Caco-2 (cell line): ENCODE results near the gene CD160. TPM values are rescaled to one million over a fixed set of nuclear protein-coding genes. Genes with fewer than 3 reads are reported as not detected.

Experiments
- BruUV-seq: library from RNA; stranded (reverse); fragments of 400-500 nt; replicated peaks from 2 replicates; lab custom pipeline; 2021; lab: Mats Ljungman, UMichigan
- CTCF ChIA-PET: fragments of 300-600 bp; sonication (Branson Sonifier 250); formaldehyde crosslinking; loops from one replicate; lab custom pipeline; 2022; ENCODE audit warnings: antibody characterized with exemption; lab: Charles Lee
- POLR2A ChIA-PET: fragments of 300-600 bp; sonication (Branson Sonifier 250); formaldehyde crosslinking; loops from one replicate; lab custom pipeline; 2022; ENCODE audit warnings: antibody characterized with exemption; lab: Charles Lee
- DNase-seq, 2 experiments: peaks; one replicate each; pipeline versions ENCODE4 v3.0.0 to v3.0.0-alpha.2; 2020 to 2022
- H3K27me3 ChIP-seq: replicated peaks from 2 replicates; pipeline ENCODE4 v1.6.0; 2011; ENCODE audit warnings: low read length; ENCODE audit not compliant: control insufficient read depth, insufficient read depth
- H3K36me3 ChIP-seq: 2 replicates; pipeline ENCODE4 v1.5.1; 2011; ENCODE audit warnings: low read length; ENCODE audit not compliant: control insufficient read depth, insufficient read depth
- H3K4me1 ChIP-seq: fragments of 250-450 bp; sonication (Bioruptor Pico); 2 replicates; pipeline ENCODE4 v1.5.1; 2020; ENCODE audit warnings: mild to moderate bottlenecking
- H3K4me3 ChIP-seq: 2 replicates; pipeline ENCODE4 v1.5.1; 2011; ENCODE audit warnings: low read depth, mild to moderate bottlenecking, control low read depth, low read length
- H3K9me3 ChIP-seq: fragments of 250-450 bp; sonication (Bioruptor Pico); 2 replicates; pipeline ENCODE4 v1.5.1; 2020; ENCODE audit warnings: mild to moderate bottlenecking, moderate library complexity
- H3K27ac Mint-ChIP-seq: one replicate; pipeline ENCODE4 v1.8.0; 2022; ENCODE audit warnings: mixed read lengths; ENCODE audit not compliant: unreplicated experiment
- H3K27me3 Mint-ChIP-seq: one replicate; pipeline ENCODE4 v1.8.0; 2022; ENCODE audit warnings: mixed read lengths; ENCODE audit not compliant: insufficient read depth, unreplicated experiment
- H3K36me3 Mint-ChIP-seq: one replicate; pipeline ENCODE4 v1.8.0; 2022; ENCODE audit warnings: mild to moderate bottlenecking, mixed read lengths; ENCODE audit not compliant: insufficient read depth, unreplicated experiment
- H3K4me1 Mint-ChIP-seq: one replicate; pipeline ENCODE4 v1.8.0; 2022; ENCODE audit warnings: low read depth, mixed read lengths; ENCODE audit not compliant: unreplicated experiment
- H3K4me3 Mint-ChIP-seq: one replicate; pipeline ENCODE4 v1.8.0; 2022; ENCODE audit warnings: mild to moderate bottlenecking, moderate library complexity, mixed read lengths; ENCODE audit not compliant: unreplicated experiment
- H3K9me3 Mint-ChIP-seq: one replicate; pipeline ENCODE4 v1.8.0; 2022; ENCODE audit warnings: mixed read lengths; ENCODE audit not compliant: unreplicated experiment
- CTCF ChIP-seq, 2 experiments: fragments of 200-600 bp in 1 of 2; IDR thresholded peaks; 1 replicate in 1 of 2; 2 replicates in 1 of 2; pipeline versions ENCODE4 v1.5.1 to v1.8.0; 2011 to 2022; ENCODE audit warnings: antibody characterized with exemption in 1 of 2, control low read depth in 1 of 2, inconsistent platforms in 1 of 2, low read depth in 1 of 2, low read length in 1 of 2, mild to moderate bottlenecking in 1 of 2, moderate library complexity in 1 of 2; ENCODE audit not compliant: insufficient read depth in 1 of 2, severe bottlenecking in 1 of 2, unreplicated experiment in 1 of 2
- intact Hi-C: fragments of 100-400 bp; cut with micrococcal nuclease; formaldehyde crosslinking; loops from one replicate; pipeline ENCODE4 v1.10.0; 2022; ENCODE audit not compliant: unreplicated experiment
- total RNA-seq: library from RNA; stranded (reverse); gene quantifications from 2 replicates; pipeline ENCODE4 v1.2.3, GENCODE V29; 2022

Gene CD160
- total RNA-seq, 1 experiment from 2014 or later: 0.20 TPM

GRCh38 chr1:145782272-145783099 lies 63.2 kb downstream of the CD160 start:
- BruUV-seq: no TSS peak
- Mint-ChIP-seq H3K9me3 (no peaks in the 10 kb centered on the region), H3K27me3 (no peaks in the 10 kb centered on the region), H3K4me3 (peak overlapping the region; percentile 49), H3K4me1 (peaks cover 41% of the 10 kb centered on the region), H3K36me3 (peaks cover 17% of the 10 kb centered on the region), H3K27ac (peak overlapping the region; percentile 93)
- CTCF ChIA-PET: no interaction called here
- POLR2A ChIA-PET: interaction anchor here (0.6 kb wide), 1 partner anchor 21 kb away, joined by 3 read pairs; no protein-coding TSS in a partner anchor
- Histone ChIP-seq H3K9me3 (no peaks in the 10 kb centered on the region), H3K4me3 (no peak overlapping the region), H3K36me3 (no peaks in the 10 kb centered on the region; the same call in 1 of the 2 replicates), H3K27me3 (no peaks in the 10 kb centered on the region), H3K4me1 (peaks cover 51% of the 10 kb centered on the region)
- intact Hi-C loops: loop anchor here (5.0 kb wide), 1 partner anchor 40 kb away; the partner anchor contains the start of genes POLR3C and RNF115
- TF ChIP-seq CTCF (IDR thresholded peaks at IDR 0.05; ENCODE audit: insufficient read depth in 1 of 2, low read depth in 1 of 2, low read length in 1 of 2, severe bottlenecking in 1 of 2, unreplicated experiment in 1 of 2): no peak
- peak in 1 of 2 experiments; percentile 21 for DNase-seq

DNA sequence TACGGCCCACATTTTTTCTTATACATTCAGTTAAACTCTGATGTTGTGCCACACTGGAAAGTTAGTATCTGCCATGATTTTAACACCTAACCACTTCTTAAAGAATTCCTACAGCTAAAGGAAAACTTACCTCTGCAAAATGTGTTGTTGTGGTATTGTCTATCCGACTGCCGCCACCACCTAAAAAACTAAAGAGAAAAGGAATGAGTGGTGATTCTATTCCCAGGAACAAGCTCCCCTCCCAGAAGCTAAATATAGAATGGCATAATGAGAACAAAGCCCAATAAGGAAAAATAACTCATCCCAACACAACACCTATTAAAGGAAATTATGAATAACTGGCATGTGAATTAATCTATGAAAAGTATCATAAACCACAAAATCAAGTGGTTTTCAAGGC lies 65.1 kb downstream of the CD160 start:
- H3K27me3 ChIP-seq: no peaks in the 10 kb centered on the region
- H3K4me1 Mint-ChIP-seq: peaks cover 41% of the 10 kb centered on the region
- H3K9me3 ChIP-seq: no peaks in the 10 kb centered on the region
- peaks cover 51% of the 10 kb centered on the region for H3K4me1 ChIP-seq
- H3K9me3 Mint-ChIP-seq: no peaks in the 10 kb centered on the region
- POLR2A ChIA-PET: no interaction called here
- DNase-seq: no peak
- H3K4me3 ChIP-seq: no peak overlapping the region
- BruUV-seq: no TSS peak
- TF ChIP-seq CTCF (IDR thresholded peaks at IDR 0.05; ENCODE audit: insufficient read depth in 1 of 2, low read depth in 1 of 2, low read length in 1 of 2, severe bottlenecking in 1 of 2, unreplicated experiment in 1 of 2): no peak
- H3K27me3 Mint-ChIP-seq: no peaks in the 10 kb centered on the region
- intact Hi-C loops: loop anchor here (5.0 kb wide), 1 partner anchor 38 kb away; the partner anchor contains the start of genes POLR3C and RNF115
- H3K4me3 Mint-ChIP-seq: no peak overlapping the region
- H3K36me3 Mint-ChIP-seq: peaks cover 17% of the 10 kb centered on the region
- no peaks in the 10 kb centered on the region; the same call in 1 of the 2 replicates for H3K36me3 ChIP-seq
- CTCF ChIA-PET: no interaction called here
- H3K27ac Mint-ChIP-seq: no peak overlapping the region

DNA sequence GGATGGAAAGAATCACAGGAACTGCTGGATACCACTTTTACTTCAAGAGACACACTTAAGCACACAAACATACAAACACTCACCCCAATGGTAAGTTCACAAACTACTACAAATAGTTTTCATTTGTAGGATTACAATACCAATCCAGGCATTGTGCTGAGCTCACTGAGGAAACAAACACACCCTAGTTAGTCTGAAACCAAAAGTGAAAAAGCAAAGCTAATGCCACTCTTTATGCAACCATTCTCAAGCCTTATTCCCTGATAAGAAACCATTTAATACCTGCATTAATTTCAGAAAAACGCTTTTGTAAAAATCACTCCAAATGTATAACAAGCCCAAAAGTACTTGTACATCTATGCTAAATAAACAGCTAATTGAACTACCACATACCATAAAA lies 66.2 kb downstream of the CD160 start:
- Mint-ChIP-seq H3K36me3 (peaks cover 17% of the 10 kb centered on the region), H3K27me3 (no peaks in the 10 kb centered on the region), H3K4me3 (no peak overlapping the region), H3K4me1 (peaks cover 41% of the 10 kb centered on the region), H3K27ac (peak overlapping the region; percentile 5), H3K9me3 (no peaks in the 10 kb centered on the region)
- Histone ChIP-seq H3K4me3 (no peak overlapping the region), H3K36me3 (no peaks in the 10 kb centered on the region; the same call in 1 of the 2 replicates), H3K27me3 (no peaks in the 10 kb centered on the region), H3K9me3 (no peaks in the 10 kb centered on the region), H3K4me1 (peaks cover 51% of the 10 kb centered on the region)
- ChIA-PET POLR2A (no interaction called here), CTCF (no interaction called here)
- no peak for DNase-seq
- no peak for TF ChIP-seq CTCF (IDR thresholded peaks at IDR 0.05; ENCODE audit: insufficient read depth in 1 of 2, low read depth in 1 of 2, low read length in 1 of 2, severe bottlenecking in 1 of 2, unreplicated experiment in 1 of 2)
- BruUV-seq: no TSS peak
- intact Hi-C loops: no loop called here
